DOHH2 (cell line): ENCODE data around the gene CEP63.

Experiments used
- H3F3A ChIP-seq: fragments of 200-600 bp; sonication (generic), shearing (Covaris generic); 2 replicates; pipeline ENCODE4 v1.6.0; 2016; ENCODE audit warnings: antibody characterized with exemption, mild to moderate bottlenecking; ENCODE audit not compliant: control insufficient read depth, insufficient read depth
- H3K27ac ChIP-seq: fragments of 200-600 bp; sonication (generic); 2 replicates; pipeline ENCODE4 v1.5.1; 2014; ENCODE audit warnings: low read depth, mild to moderate bottlenecking, low read length, moderate library complexity
- H3K27me3 ChIP-seq: fragments of 200-600 bp; sonication (generic); 2 replicates; pipeline ENCODE4 v1.6.1; 2014; ENCODE audit warnings: mild to moderate bottlenecking, low read length, mixed read lengths; ENCODE audit not compliant: control insufficient read depth
- H3K36me3 ChIP-seq: fragments of 200-600 bp; sonication (generic); 2 replicates; pipeline ENCODE4 v1.6.1; 2014; ENCODE audit warnings: mild to moderate bottlenecking, low read length, moderate library complexity, mixed read lengths; ENCODE audit not compliant: control insufficient read depth
- H3K4me1 ChIP-seq: fragments of 200-600 bp; sonication (generic); 2 replicates; pipeline ENCODE4 v1.6.1; 2014; ENCODE audit warnings: mild to moderate bottlenecking, low read length, mixed read lengths; ENCODE audit not compliant: control insufficient read depth
- H3K4me2 ChIP-seq: fragments of 200-600 bp; sonication (generic); 2 replicates; pipeline ENCODE4 v1.6.0; 2014; ENCODE audit warnings: mild to moderate bottlenecking, low read length, moderate library complexity
- H3K4me3 ChIP-seq: fragments of 200-600 bp; sonication (generic); 2 replicates; pipeline ENCODE4 v1.5.1; 2014; ENCODE audit warnings: mild to moderate bottlenecking, low read length, mixed read lengths
- H3K79me2 ChIP-seq: fragments of 200-600 bp; sonication (generic); 2 replicates; pipeline ENCODE4 v1.6.1; 2014; ENCODE audit warnings: mild to moderate bottlenecking, low read length, mixed read lengths; ENCODE audit not compliant: control insufficient read depth
- H3K9me2 ChIP-seq: fragments of 200-600 bp; sonication (generic); replicated peaks from 2 replicates; pipeline ENCODE4 v1.6.1; 2014; ENCODE audit warnings: mild to moderate bottlenecking, low read length, mixed read lengths; ENCODE audit not compliant: control insufficient read depth
- H3K9me3 ChIP-seq: fragments of 200-600 bp; sonication (generic); 2 replicates; pipeline ENCODE4 v1.6.1; 2014; ENCODE audit warnings: antibody characterized with exemption, low read length, mixed read lengths; ENCODE audit not compliant: control insufficient read depth, insufficient read depth
- H4K20me1 ChIP-seq: fragments of 200-600 bp; sonication (generic); 2 replicates; pipeline ENCODE4 v1.6.0; 2014; ENCODE audit warnings: low read depth, mild to moderate bottlenecking, antibody characterized with exemption, low read length, moderate library complexity; ENCODE audit not compliant: control insufficient read depth, insufficient read depth
- CTCF ChIP-seq: fragments of 200-600 bp; sonication (generic); IDR thresholded peaks from one replicate; pipeline ENCODE4 v1.5.1; 2014; ENCODE audit warnings: antibody characterized with exemption, mild to moderate bottlenecking, low read depth, low read length; ENCODE audit not compliant: poor library complexity, severe bottlenecking
- EZH2phosphoT487 ChIP-seq: fragments of 200-600 bp; sonication (generic); IDR thresholded peaks from 2 replicates; pipeline ENCODE4 v1.6.1; 2017; ENCODE audit warnings: borderline replicate concordance, mild to moderate bottlenecking, antibody characterized with exemption, low read length, moderate library complexity, mixed read lengths

Gene CEP63

GRCh38 chr3:134449951-134450350, 35.9 kb upstream of the CEP63 start:
- Histone ChIP-seq H3K4me3 (no peak overlapping the region), H3F3A (no peaks in the 10 kb centered on the region), H3K9me3 (no peaks in the 10 kb centered on the region), H3K79me2 (no peaks in the 10 kb centered on the region), H3K27ac (no peak overlapping the region), H3K4me2 (no peak overlapping the region), H3K27me3 (peaks cover 18% of the 10 kb centered on the region), H3K4me1 (no peaks in the 10 kb centered on the region), H3K36me3 (no peaks in the 10 kb centered on the region), H4K20me1 (no peaks in the 10 kb centered on the region), H3K9me2 (no peaks in the 10 kb centered on the region)
- TF ChIP-seq EZH2phosphoT487 (no peak), CTCF (no peak)

DNA sequence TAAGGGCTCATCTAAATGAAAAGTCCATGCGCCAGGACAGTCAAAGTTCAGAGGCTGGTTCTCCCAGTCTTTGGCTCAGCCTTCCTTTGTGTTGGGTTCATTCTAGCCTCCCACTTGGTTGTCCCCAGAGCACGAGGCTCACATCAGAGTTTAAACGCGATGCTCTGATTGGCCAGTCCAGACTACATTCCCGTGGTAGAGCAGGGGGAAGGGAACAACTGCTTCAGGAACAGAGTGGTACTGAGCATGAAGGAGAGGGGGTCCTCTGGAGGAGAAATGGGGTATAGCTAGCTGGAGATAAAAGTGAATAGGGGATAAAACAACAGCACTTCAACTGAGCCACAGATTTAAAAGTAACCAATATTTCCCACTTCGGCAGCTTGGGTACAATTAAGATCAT, 32.2 kb upstream of the CEP63 start:
- no peaks in the 10 kb centered on the region for H3K4me1 ChIP-seq
- no peak overlapping the region for H3K4me3 ChIP-seq
- no peaks in the 10 kb centered on the region for H3K79me2 ChIP-seq
- H3K36me3 ChIP-seq, result no peaks in the 10 kb centered on the region
- peaks cover 17% of the 10 kb centered on the region for H3K27me3 ChIP-seq
- no peak overlapping the region for H3K4me2 ChIP-seq
- TF ChIP-seq CTCF (no peak), EZH2phosphoT487 (no peak)
- H3K9me3 ChIP-seq, result no peaks in the 10 kb centered on the region
- no peaks in the 10 kb centered on the region for H4K20me1 ChIP-seq
- no peak overlapping the region for H3K27ac ChIP-seq
- no peaks in the 10 kb centered on the region for H3K9me2 ChIP-seq
- no peaks in the 10 kb centered on the region for H3F3A ChIP-seq

DNA sequence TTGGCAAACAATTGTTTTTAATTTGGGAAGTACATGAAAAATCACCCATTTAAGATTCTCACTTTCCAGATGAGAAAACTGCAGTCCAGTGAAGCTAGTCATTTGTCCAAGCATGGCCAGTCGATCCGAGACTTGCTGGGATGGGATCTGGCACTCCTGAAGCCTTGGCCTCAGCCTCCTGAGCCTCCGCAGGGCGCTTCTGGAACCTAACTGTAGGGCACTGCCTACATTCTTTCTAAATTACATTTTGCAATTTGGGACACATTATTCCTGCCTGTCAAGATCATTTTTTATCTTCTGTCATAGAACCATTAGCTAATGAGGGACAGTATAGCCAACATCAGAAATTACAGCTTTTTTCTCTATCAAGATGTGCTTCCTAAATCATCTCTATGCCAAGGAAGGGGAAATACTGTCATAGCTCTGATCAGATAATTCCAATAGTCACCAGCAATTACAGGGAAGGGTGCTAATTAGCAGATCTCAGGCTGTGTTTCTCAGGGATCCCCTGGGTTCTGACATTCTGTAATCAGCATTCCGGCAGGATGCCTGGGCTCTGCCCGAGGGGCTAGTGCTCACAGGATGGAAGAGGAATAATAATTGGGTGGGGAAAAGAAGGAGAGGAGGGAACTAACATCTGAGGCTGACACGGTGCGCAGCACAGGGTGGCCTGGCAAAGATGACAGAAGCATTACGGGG, 28.3 kb upstream of the CEP63 start:
- no peaks in the 10 kb centered on the region for H4K20me1 ChIP-seq
- no peaks in the 10 kb centered on the region for H3K36me3 ChIP-seq
- H3K4me3 ChIP-seq, result no peak overlapping the region
- no peaks in the 10 kb centered on the region for H3F3A ChIP-seq
- peaks cover 25% of the 10 kb centered on the region for H3K27me3 ChIP-seq
- H3K4me1 ChIP-seq, result no peaks in the 10 kb centered on the region
- no peak overlapping the region for H3K4me2 ChIP-seq
- H3K9me2 ChIP-seq, result no peaks in the 10 kb centered on the region
- no peaks in the 10 kb centered on the region for H3K9me3 ChIP-seq
- H3K27ac ChIP-seq, result no peak overlapping the region
- TF ChIP-seq CTCF, result no peak
- TF ChIP-seq EZH2phosphoT487, result no peak
- H3K79me2 ChIP-seq, result no peaks in the 10 kb centered on the region
